ENCODE results near the gene ARID1B.

- TF ChIP-seq CTCF (IDR thresholded peaks at IDR 0.05), result no peak
- no peak for TF ChIP-seq POLR2AphosphoS5 (IDR thresholded peaks at IDR 0.05)
- no peak for TF ChIP-seq POLR2A (IDR thresholded peaks at IDR 0.05)
Observed at GRCh38 chr6:157151989-157152388, 374.8 kb downstream of the ARID1B start.
